OCI-LY1 (cell line): Measurements from ENCODE around the gene DPP3.

Source experiments
- H2AFZ ChIP-seq: fragments of 200-600 bp; sonication (generic), shearing (Covaris generic); 2 replicates; pipeline ENCODE4 v1.6.0; 2014; ENCODE audit warnings: antibody characterized with exemption, mild to moderate bottlenecking, low read length
- H3F3A ChIP-seq: fragments of 200-600 bp; sonication (generic), shearing (Covaris generic); 2 replicates; pipeline ENCODE4 v1.6.0; 2014; ENCODE audit warnings: mild to moderate bottlenecking, antibody characterized with exemption, low read length, moderate library complexity; ENCODE audit not compliant: insufficient read depth
- H3K27ac ChIP-seq: fragments of 200-600 bp; sonication (generic); 2 replicates; pipeline ENCODE4 v1.5.1; 2014; ENCODE audit warnings: low read length, mixed run types, mild to moderate bottlenecking, low read depth; ENCODE audit not compliant: poor library complexity, severe bottlenecking
- H3K27me3 ChIP-seq: fragments of 200-600 bp; sonication (generic); 2 replicates; pipeline ENCODE4 v1.6.0; 2014; ENCODE audit warnings: antibody characterized with exemption, mild to moderate bottlenecking, low read length, moderate library complexity; ENCODE audit not compliant: insufficient read depth
- H3K36me3 ChIP-seq: fragments of 200-600 bp; sonication (generic); 2 replicates; pipeline ENCODE4 v1.6.1; 2014; ENCODE audit warnings: mild to moderate bottlenecking, antibody characterized with exemption, low read length, moderate library complexity, mixed read lengths; ENCODE audit not compliant: insufficient read depth
- H3K4me1 ChIP-seq: fragments of 200-600 bp; sonication (generic); 2 replicates; pipeline ENCODE4 v1.5.1; 2014; ENCODE audit warnings: mild to moderate bottlenecking, low read length, moderate library complexity; ENCODE audit not compliant: insufficient read depth, severe bottlenecking
- H3K4me2 ChIP-seq: fragments of 200-600 bp; sonication (generic), shearing (Covaris generic); 2 replicates; pipeline ENCODE4 v1.6.1; 2014; ENCODE audit warnings: low read length
- H3K4me3 ChIP-seq: fragments of 200-600 bp; sonication (generic); 2 replicates; pipeline ENCODE4 v1.5.1; 2014; ENCODE audit warnings: low read length, low read depth, mild to moderate bottlenecking, mixed read lengths; ENCODE audit not compliant: poor library complexity, severe bottlenecking
- H3K79me2 ChIP-seq: fragments of 200-600 bp; shearing (Covaris generic); 2 replicates; pipeline ENCODE4 v1.6.1; 2016; ENCODE audit warnings: mixed run types, low read length, mixed read lengths; ENCODE audit not compliant: insufficient read depth
- H3K9ac ChIP-seq: fragments of 200-600 bp; sonication (generic), shearing (Covaris generic); 2 replicates; pipeline ENCODE4 v1.6.1; 2014; ENCODE audit warnings: mild to moderate bottlenecking, low read length, mixed read lengths
- H3K9me2 ChIP-seq: fragments of 200-600 bp; sonication (generic), shearing (Covaris generic); 2 replicates; pipeline ENCODE4 v1.6.1; 2014; ENCODE audit warnings: low read depth, mild to moderate bottlenecking, low read length, mixed read lengths
- H3K9me3 ChIP-seq: fragments of 200-600 bp; shearing (Covaris generic); 2 replicates; pipeline ENCODE4 v1.6.1; 2014; ENCODE audit warnings: low read length, mixed read lengths
- H4K20me1 ChIP-seq: fragments of 200-600 bp; sonication (generic), shearing (Covaris generic); 2 replicates; pipeline ENCODE4 v1.6.0; 2016; ENCODE audit warnings: mild to moderate bottlenecking, low read length; ENCODE audit not compliant: insufficient read depth
- CTCF ChIP-seq: fragments of 200-600 bp; sonication (generic), shearing (Covaris generic); IDR thresholded peaks from 2 replicates; pipeline ENCODE4 v1.5.1; 2017; ENCODE audit warnings: mild to moderate bottlenecking, antibody characterized with exemption, low read length, moderate library complexity, mixed read lengths
- EZH2 ChIP-seq: fragments of 200-600 bp; sonication (generic), shearing (Covaris generic); IDR thresholded peaks from 2 replicates; pipeline ENCODE4 v1.8.0; 2017; ENCODE audit warnings: borderline replicate concordance, mixed run types, mild to moderate bottlenecking, antibody characterized with exemption, low read length, moderate library complexity, mixed read lengths

The DPP3 gene

GRCh38 chr11:66547662-66548009 lies 67.4 kb downstream of the DPP3 start:
- Histone ChIP-seq H3K4me2 (no peak overlapping the region), H3K36me3 (no peaks in the 10 kb centered on the region; the same call in 1 of the 2 replicates), H3K79me2 (no peaks in the 10 kb centered on the region), H3K4me1 (peaks cover 33% of the 10 kb centered on the region), H3K4me3 (no peak overlapping the region), H3K9me3 (no peaks in the 10 kb centered on the region), H3K27me3 (0 out of 2 replicates have a peak, but pooled peaks cover 3% of the 10 kb centered on the region), H4K20me1 (no peaks in the 10 kb centered on the region), H2AFZ (no peak overlapping the region), H3K9me2 (no peaks in the 10 kb centered on the region), H3K27ac (no peak overlapping the region), H3F3A (no peaks in the 10 kb centered on the region), H3K9ac (no peak overlapping the region)
- TF ChIP-seq EZH2, result no peak

- TF ChIP-seq EZH2 (no peak), CTCF (no peak)
- peaks cover 33% of the 10 kb centered on the region for H3K4me1 ChIP-seq
- no peak overlapping the region for H3K9ac ChIP-seq
- no peaks in the 10 kb centered on the region for H3K9me3 ChIP-seq
- no peaks in the 10 kb centered on the region for H3K79me2 ChIP-seq
- no peaks in the 10 kb centered on the region for H4K20me1 ChIP-seq
- H3K27ac ChIP-seq, result no peak overlapping the region
- no peak overlapping the region for H3K4me3 ChIP-seq
- H2AFZ ChIP-seq, result no peak overlapping the region
- H3K27me3 ChIP-seq, result 0 out of 2 replicates have a peak, but pooled peaks cover 3% of the 10 kb centered on the region
- H3K4me2 ChIP-seq, result no peak overlapping the region
- no peaks in the 10 kb centered on the region for H3K9me2 ChIP-seq
- no peaks in the 10 kb centered on the region for H3F3A ChIP-seq
- no peaks in the 10 kb centered on the region; the same call in 1 of the 2 replicates for H3K36me3 ChIP-seq
Observed at GRCh38 chr11:66548041-66548440, 67.8 kb downstream of the DPP3 start.

- Histone ChIP-seq H3K4me1 (peaks cover 25% of the 10 kb centered on the region), H3K27me3 (0 out of 2 replicates have a peak, but pooled peaks cover 3% of the 10 kb centered on the region), H3K4me3 (no peak overlapping the region), H3K9me3 (no peaks in the 10 kb centered on the region), H3K27ac (no peak overlapping the region), H3K9ac (no peak overlapping the region), H3K4me2 (no peak overlapping the region), H3K79me2 (no peaks in the 10 kb centered on the region), H3K36me3 (no peaks in the 10 kb centered on the region), H2AFZ (no peak overlapping the region), H3F3A (no peaks in the 10 kb centered on the region), H4K20me1 (no peaks in the 10 kb centered on the region), H3K9me2 (no peaks in the 10 kb centered on the region)
- TF ChIP-seq EZH2 (no peak), CTCF (no peak)
Observed at GRCh38 chr11:66548774-66549630, 68.8 kb downstream of the DPP3 start.
